Trophoblast cell (in vitro differentiated cells and primary cell): ENCODE measurements around the gene NRXN3.
"Not testable (repeated sequence)": the region's sequence is repeated elsewhere in the genome, so short reads cannot be mapped to it uniquely, and the experiment has no call there.

Experiments
- DNase-seq, 2 donors: peaks; one replicate each; pipeline ENCODE4 v3.0.0-alpha.2; 2016
- H2AFZ ChIP-seq: 2 replicates; pipeline ENCODE4 v1.6.1; 2013; ENCODE audit warnings: low read length, moderate library complexity, mild to moderate bottlenecking; ENCODE audit not compliant: insufficient read depth, poor library complexity
- H2AK5ac ChIP-seq: 2 replicates; pipeline ENCODE4 v1.6.1; 2013; ENCODE audit warnings: mild to moderate bottlenecking, low read length
- H2BK120ac ChIP-seq: 2 replicates; pipeline ENCODE4 v1.6.1; 2013; ENCODE audit warnings: low read length, mild to moderate bottlenecking, moderate library complexity; ENCODE audit not compliant: insufficient read depth, poor library complexity
- H2BK12ac ChIP-seq: 2 replicates; pipeline ENCODE4 v1.6.1; 2013; ENCODE audit warnings: mild to moderate bottlenecking, low read length, moderate library complexity
- H2BK5ac ChIP-seq: 2 replicates; pipeline ENCODE4 v1.6.1; 2013; ENCODE audit warnings: low read length, low read depth, moderate library complexity, mild to moderate bottlenecking; ENCODE audit not compliant: poor library complexity
- H3K14ac ChIP-seq: 2 replicates; pipeline ENCODE4 v1.6.1; 2013; ENCODE audit warnings: mild to moderate bottlenecking, low read length
- H3K18ac ChIP-seq: 2 replicates; pipeline ENCODE4 v1.6.1; 2013; ENCODE audit warnings: mild to moderate bottlenecking, low read length
- H3K23ac ChIP-seq: 2 replicates; pipeline ENCODE4 v1.6.1; 2013; ENCODE audit warnings: low read length
- H3K27ac ChIP-seq: 2 replicates; pipeline ENCODE4 v1.5.1; 2013; ENCODE audit warnings: low read depth, mild to moderate bottlenecking, inconsistent platforms, low read length, moderate library complexity
- H3K27me3 ChIP-seq: 2 replicates; pipeline ENCODE4 v1.6.1; 2013; ENCODE audit warnings: inconsistent platforms, mild to moderate bottlenecking, low read length, moderate library complexity; ENCODE audit not compliant: insufficient read depth
- H3K36me3 ChIP-seq, 2 experiments: 1 replicate in 1 of 2; 2 replicates in 1 of 2; pipeline ENCODE4 v1.6.1; 2013; ENCODE audit warnings: low read length in 2 of 2, mild to moderate bottlenecking in 2 of 2, moderate library complexity in 1 of 2; ENCODE audit not compliant: insufficient read depth in 2 of 2, control insufficient read depth in 1 of 2
- H3K4ac ChIP-seq: 2 replicates; pipeline ENCODE4 v1.6.1; 2013; ENCODE audit warnings: low read depth, mild to moderate bottlenecking, low read length, moderate library complexity
- H3K4me1 ChIP-seq, 2 experiments: 1 replicate in 1 of 2; 2 replicates in 1 of 2; pipeline ENCODE4 v1.6.1; 2013; ENCODE audit warnings: low read length in 2 of 2, mild to moderate bottlenecking in 2 of 2, moderate library complexity in 1 of 2; ENCODE audit not compliant: insufficient read depth in 2 of 2, control insufficient read depth in 1 of 2
- H3K4me2 ChIP-seq: 2 replicates; pipeline ENCODE4 v1.6.1; 2013; ENCODE audit warnings: inconsistent platforms, mild to moderate bottlenecking, low read length, moderate library complexity
- H3K4me3 ChIP-seq: 2 replicates; pipeline ENCODE4 v1.5.1; 2013; ENCODE audit warnings: mild to moderate bottlenecking, low read depth, low read length, inconsistent platforms
- H3K79me1 ChIP-seq: one replicate; pipeline ENCODE4 v1.6.1; 2013; ENCODE audit warnings: low read length
- H3K79me2 ChIP-seq: 2 replicates; pipeline ENCODE4 v1.6.1; 2013; ENCODE audit warnings: low read length, mild to moderate bottlenecking; ENCODE audit not compliant: control insufficient read depth, insufficient read depth, poor library complexity
- H3K9ac ChIP-seq: 2 replicates; pipeline ENCODE4 v1.6.1; 2013; ENCODE audit warnings: mild to moderate bottlenecking, low read length
- H3K9me3 ChIP-seq: 2 replicates; pipeline ENCODE4 v1.6.1; 2013; ENCODE audit warnings: low read depth, mild to moderate bottlenecking, control low read depth, inconsistent platforms, low read length; ENCODE audit not compliant: insufficient read depth
- H4K12ac ChIP-seq: 2 replicates; pipeline ENCODE4 v1.6.1; 2013; ENCODE audit warnings: low read depth, mild to moderate bottlenecking, low read length, moderate library complexity
- H4K8ac ChIP-seq: 2 replicates; pipeline ENCODE4 v1.6.1; 2013; ENCODE audit warnings: low read depth, mild to moderate bottlenecking, low read length, moderate library complexity
- H4K91ac ChIP-seq: one replicate; pipeline ENCODE4 v1.6.1; 2013; ENCODE audit warnings: low read depth, mild to moderate bottlenecking, low read length, moderate library complexity
- WGBS: extraction: QIAGEN DNeasy Blood & Tissue Kit; methylation state at CpG from one replicate; pipeline ENCODE4 v1.1.7; 2013; ENCODE audit warnings: missing lambda C conversion rate; ENCODE audit not compliant: insufficient read length, insufficient coverage; ENCODE audit errors: extremely low coverage; 5-methylcytosine and 5-hydroxymethylcytosine counted together

Gene NRXN3

GRCh38 chr14:79101388-79101787 is 931.2 kb downstream of the NRXN3 start:
- H3K36me3 ChIP-seq, result no peaks in the 10 kb centered on the region

GRCh38 chr14:79103764-79104163 is 933.6 kb downstream of the NRXN3 start:
- Histone ChIP-seq H2BK5ac (no peak overlapping the region), H3K9me3 (no peaks in the 10 kb centered on the region), H4K8ac (no peak overlapping the region), H4K12ac (no peak overlapping the region), H3K9ac (no peak overlapping the region), H2AFZ (no peak overlapping the region), H3K79me2 (no peaks in the 10 kb centered on the region), H3K27ac (no peak overlapping the region), H3K18ac (no peak overlapping the region), H3K4me2 (no peak overlapping the region), H3K4me3 (no peak overlapping the region), H3K14ac (no peak overlapping the region), H3K4me1 (no peaks in the 10 kb centered on the region), H3K4ac (no peak overlapping the region), H3K27me3 (no peaks in the 10 kb centered on the region), H3K36me3 (no peaks in the 10 kb centered on the region), H4K91ac (no peak overlapping the region), H3K79me1 (no peaks in the 10 kb centered on the region), H3K23ac (no peak overlapping the region), H2BK120ac (no peak overlapping the region), H2BK12ac (no peak overlapping the region), H2AK5ac (no peak overlapping the region)
- no CpG with 5 or more reads among the region's 2 CpGs for WGBS
- no peak for DNase-seq

More at GRCh38 chr14:79101388-79101787, 931.2 kb downstream of the NRXN3 start:
- Histone ChIP-seq H3K27me3 (no peaks in the 10 kb centered on the region), H4K8ac (no peak overlapping the region), H3K4me1 (no peaks in the 10 kb centered on the region), H3K79me2 (no peaks in the 10 kb centered on the region), H2AFZ (no peak overlapping the region), H3K23ac (no peak overlapping the region), H3K4me3 (no peak overlapping the region), H3K14ac (no peak overlapping the region), H3K9ac (no peak overlapping the region), H3K4ac (no peak overlapping the region), H2BK5ac (no peak overlapping the region), H3K4me2 (no peak overlapping the region), H3K27ac (no peak overlapping the region), H4K91ac (no peak overlapping the region), H3K79me1 (no peaks in the 10 kb centered on the region), H2BK120ac (no peak overlapping the region), H2AK5ac (no peak overlapping the region), H2BK12ac (no peak overlapping the region), H3K18ac (no peak overlapping the region), H3K9me3 (no peaks in the 10 kb centered on the region), H4K12ac (no peak overlapping the region)
- DNase-seq, result no peak
- no CpG with 5 or more reads among the region's 6 CpGs for WGBS

- H3K4me2 ChIP-seq, H3K4me3 ChIP-seq, H4K91ac ChIP-seq, H2AK5ac ChIP-seq, H4K8ac ChIP-seq, H3K9ac ChIP-seq, H2BK5ac ChIP-seq, H2BK12ac ChIP-seq, H3K27me3 ChIP-seq, H3K36me3 ChIP-seq, H3K14ac ChIP-seq, H3K27ac ChIP-seq, H3K18ac ChIP-seq, DNase-seq, H3K9me3 ChIP-seq, H3K23ac ChIP-seq, H3K4ac ChIP-seq, H3K4me1 ChIP-seq, H4K12ac ChIP-seq, H3K79me2 ChIP-seq, H2BK120ac ChIP-seq, H3K79me1 ChIP-seq, H2AFZ ChIP-seq: not testable (repeated sequence)
- WGBS, result no CpG with 5 or more reads among the region's 4 CpGs
Observed at GRCh38 chr14:79110564-79110963, 940.4 kb downstream of the NRXN3 start.

GRCh38 chr14:79111987-79112501 is 941.9 kb downstream of the NRXN3 start:
- no peak for DNase-seq
- H3K4me3 ChIP-seq, result no peak overlapping the region
- no peak overlapping the region for H3K4ac ChIP-seq
- H3K9ac ChIP-seq, result no peak overlapping the region
- no peak overlapping the region for H2BK5ac ChIP-seq
- no peaks in the 10 kb centered on the region for H3K4me1 ChIP-seq
- WGBS, result no CpG with 5 or more reads among the region's 2 CpGs
- no peak overlapping the region for H2BK12ac ChIP-seq
- H2AFZ ChIP-seq, result no peak overlapping the region
- no peak overlapping the region for H4K12ac ChIP-seq
- no peak overlapping the region for H3K27ac ChIP-seq
- no peak overlapping the region for H4K91ac ChIP-seq
- H2BK120ac ChIP-seq, result no peak overlapping the region
- no peak overlapping the region for H3K18ac ChIP-seq
- no peaks in the 10 kb centered on the region for H3K36me3 ChIP-seq
- H3K23ac ChIP-seq, result no peak overlapping the region
- H3K9me3 ChIP-seq, result no peaks in the 10 kb centered on the region
- no peaks in the 10 kb centered on the region for H3K79me1 ChIP-seq
- no peaks in the 10 kb centered on the region for H3K27me3 ChIP-seq
- no peaks in the 10 kb centered on the region for H3K79me2 ChIP-seq
- no peak overlapping the region for H3K14ac ChIP-seq
- H3K4me2 ChIP-seq, result no peak overlapping the region
- no peak overlapping the region for H2AK5ac ChIP-seq
- no peak overlapping the region for H4K8ac ChIP-seq
